SHP77 treated with DMSO at 0.1 percent for 48 hours (cell line): ENCODE data around the gene ZNF69.
"Not testable (repeated sequence)": the region's sequence is repeated elsewhere in the genome, so short reads cannot be mapped to it uniquely, and the experiment has no call there.

Experiments
- DNase-seq: peaks from one replicate; lab custom pipeline; 2025; lab: John Stamatoyannopoulos, UW

ZNF69 gene

DNA sequence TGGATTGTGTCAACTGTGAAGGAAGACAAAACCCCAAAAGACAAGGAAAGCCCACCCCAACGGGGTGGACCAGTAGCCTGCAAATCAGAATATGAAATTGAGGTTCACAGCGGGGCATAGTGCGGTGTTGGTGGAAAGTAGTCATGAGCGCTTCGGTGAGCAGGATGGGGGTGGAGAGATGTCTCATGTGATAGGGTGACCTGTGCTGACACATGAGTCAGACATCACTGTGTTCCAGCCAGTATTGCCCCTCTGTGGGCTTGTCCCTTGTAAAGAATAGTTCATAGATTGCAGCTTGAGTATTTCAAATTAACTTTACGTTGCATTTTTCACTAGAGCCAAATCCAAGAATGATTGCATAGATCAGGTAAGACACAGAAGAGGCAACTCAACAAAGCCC is 7.3 kb downstream of the ZNF69 start:
- DNase-seq: no peak

DNA sequence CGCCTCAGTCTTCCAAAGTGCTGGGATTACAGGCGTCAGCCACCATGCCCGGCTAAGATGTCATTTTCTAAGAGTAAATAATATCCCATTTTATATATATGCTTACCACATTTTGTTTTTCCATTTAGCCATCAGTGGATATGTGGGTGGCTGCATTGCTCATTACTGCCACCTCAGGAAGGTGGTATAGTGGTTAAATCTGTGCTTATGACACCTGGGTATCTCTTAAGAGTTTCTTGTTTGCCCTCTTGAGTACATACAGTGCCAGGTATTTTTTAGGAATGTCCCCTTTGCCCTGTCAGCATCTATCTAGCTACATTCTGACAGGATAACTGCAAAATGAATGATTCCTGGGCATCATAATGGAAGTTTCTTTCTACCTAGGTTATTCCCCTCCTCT is 14.6 kb downstream of the ZNF69 start:
- DNase-seq: no peak

DNA sequence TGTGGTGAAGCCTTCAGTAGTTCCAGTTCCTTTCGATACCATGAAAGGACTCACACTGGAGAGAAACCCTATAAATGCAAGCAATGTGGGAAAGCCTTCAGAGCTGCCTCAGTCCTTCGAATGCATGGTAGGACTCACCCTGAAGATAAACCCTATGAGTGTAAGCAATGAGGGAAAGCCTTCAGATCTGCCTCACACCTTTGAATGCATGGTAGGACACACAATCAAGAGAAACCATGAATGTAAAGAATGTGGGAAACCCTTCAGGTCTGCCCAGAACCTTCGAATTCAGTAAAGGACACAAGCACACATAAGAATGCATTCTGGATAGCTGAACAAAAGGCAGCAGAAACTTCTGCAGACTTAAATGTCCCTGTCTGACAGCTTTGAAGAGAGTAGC is 18.3 kb downstream of the ZNF69 start:
- no peak for DNase-seq

DNA sequence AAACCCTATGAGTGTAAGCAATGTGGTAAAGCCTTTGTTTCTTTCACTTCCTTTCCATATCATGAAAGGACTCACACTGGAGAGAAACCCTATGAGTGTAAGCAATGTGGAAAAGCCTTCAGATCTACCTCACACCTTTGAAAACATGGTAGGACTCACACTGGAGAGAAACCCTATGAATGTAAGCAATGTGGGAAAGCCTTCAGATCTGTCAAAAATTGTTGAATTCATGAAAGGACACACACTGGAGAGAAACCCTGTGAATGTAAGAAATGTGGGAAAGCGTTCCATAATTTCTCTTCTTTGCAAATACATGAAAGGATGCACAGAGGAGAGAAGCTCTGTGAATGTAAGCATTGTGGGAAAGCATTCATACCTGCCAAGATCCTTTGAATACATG is 24.4 kb downstream of the ZNF69 start:
- not testable (repeated sequence) for DNase-seq

DNA sequence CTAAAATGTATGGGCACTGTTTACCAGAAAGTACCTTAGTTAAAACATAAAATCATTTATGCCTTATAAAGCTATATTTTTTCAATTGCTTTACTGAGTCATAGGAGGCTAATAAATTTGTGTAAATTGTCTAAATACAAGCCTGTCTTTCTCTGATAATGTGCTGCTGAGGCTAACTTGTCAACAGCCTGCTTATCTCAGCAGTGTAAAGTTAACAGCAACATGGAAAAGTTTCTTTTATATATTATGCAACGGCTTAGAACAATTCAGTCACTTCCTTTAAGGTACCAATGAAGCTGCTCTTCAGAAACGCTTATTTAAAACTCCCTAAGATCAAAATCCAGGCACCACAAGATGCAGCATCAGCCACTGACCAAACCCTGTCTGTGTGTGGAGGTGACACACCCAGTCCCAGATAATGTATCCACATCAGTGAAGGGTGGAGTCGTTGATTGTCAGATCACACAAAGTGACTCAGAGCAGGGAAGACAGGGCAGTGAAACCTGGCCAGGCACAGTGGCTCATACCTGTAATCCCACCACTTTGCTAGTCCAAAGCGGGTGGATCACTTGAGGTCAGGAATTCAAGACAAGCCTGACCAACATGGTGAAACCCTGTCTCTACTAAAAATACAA is 27.0 kb downstream of the ZNF69 start:
- not testable (repeated sequence) for DNase-seq

DNA sequence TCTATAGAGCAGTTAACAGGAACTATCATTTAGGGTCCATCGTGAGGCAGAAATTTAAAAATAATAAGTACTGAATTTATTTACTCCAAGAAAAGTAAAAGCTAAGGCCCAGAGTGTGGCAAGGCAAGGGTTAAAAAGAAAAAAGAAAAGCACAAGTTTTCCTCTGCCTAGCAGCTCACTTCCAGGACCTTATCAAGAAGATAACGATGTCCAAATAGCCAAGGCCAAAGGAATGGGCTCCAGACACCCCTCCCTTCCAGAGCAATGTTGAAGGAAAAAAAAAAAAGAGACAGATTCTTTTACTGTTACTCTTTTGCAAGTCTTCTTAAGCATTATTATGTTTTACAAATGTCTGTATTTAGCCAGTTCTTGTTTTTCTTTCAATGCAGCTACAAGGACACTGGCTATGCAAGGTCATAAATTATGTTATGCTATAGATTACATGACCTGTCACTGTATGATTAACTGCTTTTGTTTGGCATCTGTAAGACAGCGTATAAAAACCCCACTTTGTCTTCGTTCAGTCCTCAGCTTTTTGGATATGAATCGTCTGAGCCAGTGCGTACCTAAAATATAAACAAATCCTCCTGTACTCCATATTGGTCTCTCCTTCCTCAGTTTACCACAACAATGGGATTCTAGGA is 34.4 kb downstream of the ZNF69 start:
- DNase-seq: no peak

DNA sequence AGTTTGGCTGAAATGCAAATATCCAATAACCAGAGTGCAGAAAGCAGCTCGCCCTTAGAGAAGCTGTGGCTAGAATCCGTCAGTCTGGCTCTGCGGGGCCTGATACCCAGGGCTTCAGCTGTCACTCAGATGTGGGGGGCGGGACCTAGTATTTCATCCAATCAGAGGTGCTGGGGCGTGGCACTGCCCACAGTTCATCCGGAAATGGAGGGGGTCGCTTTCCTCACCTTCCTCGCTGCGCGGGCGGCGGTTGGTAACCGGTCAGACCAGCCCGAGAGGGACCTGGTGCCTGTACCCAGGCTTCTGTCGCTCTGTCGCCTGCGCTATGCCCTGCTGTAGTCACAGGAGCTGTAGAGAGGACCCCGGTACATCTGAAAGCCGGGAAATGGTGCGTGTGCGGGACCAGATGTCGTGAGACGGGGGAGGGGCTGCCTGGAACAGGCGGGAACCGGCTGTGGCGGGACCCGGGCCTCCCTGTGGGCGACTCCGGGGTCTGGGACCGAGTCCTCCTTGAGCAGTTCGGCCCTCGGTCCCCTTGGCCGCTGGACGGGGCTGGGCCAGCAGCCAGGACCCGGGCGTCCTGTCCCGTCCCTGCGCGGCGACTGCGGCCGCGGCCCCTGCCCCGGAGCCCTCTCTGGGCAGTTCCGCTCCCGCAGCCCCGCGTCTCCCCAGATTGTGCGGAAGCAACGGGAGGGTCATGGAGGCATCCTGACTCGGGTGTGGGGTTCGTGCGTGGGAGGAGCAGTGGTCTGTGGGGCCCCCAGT is 37.5 kb downstream of the ZNF69 start, which contains the start of gene ZNF700:
Gene ZNF700, plus strand, starts transcription at position 222 of the 765 bp plus-strand sequence. Its CDS starts 104 bp downstream, at position 326.
- peak; percentile 83 for DNase-seq

DNA sequence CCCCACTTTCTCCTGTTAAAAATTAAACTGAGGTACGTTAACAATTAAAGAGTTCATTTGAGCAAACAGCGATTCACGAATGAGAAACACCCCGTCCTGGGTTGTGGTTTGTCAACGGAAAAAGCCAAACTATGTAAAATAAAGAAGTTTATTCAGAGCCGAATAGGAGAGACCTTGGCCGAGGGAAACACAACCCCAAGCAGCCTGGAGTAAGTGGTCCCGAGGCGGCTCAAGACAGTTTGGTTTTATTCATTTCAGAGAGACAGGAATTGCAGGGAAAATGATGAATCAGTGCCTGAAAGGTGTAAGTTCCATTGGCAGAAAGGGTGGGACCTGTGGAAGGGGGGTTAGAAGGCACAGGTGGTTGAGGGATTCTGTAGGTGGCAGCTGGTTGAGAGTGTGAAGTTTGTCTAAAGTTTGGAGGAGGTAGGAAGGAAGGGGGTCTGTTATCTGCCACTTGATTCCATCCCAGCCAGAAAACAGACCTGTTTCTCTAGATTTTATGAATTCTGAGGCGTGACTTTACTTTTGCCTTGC is 38.1 kb downstream of the ZNF69 start:
- not testable (repeated sequence) for DNase-seq

DNA sequence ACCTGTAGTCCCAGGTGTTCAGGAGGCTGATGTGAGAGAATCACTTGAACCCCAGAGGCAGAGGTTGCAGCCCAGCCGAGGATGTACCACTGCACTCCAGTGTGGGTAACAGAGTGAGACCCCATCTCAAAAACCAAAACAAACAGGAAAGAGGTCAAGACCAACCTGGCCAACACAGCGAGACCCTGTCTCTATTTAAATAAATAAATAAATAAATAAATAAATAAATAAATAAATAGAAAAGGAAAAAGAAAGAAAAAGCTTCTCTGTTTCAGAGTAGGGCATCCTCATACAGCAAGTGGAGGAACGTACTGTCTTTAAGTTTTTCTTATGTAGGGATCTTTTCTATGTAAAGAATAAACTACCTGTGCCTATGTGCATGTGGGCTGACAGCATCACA is 39.6 kb downstream of the ZNF69 start:
- DNase-seq: no peak

DNA sequence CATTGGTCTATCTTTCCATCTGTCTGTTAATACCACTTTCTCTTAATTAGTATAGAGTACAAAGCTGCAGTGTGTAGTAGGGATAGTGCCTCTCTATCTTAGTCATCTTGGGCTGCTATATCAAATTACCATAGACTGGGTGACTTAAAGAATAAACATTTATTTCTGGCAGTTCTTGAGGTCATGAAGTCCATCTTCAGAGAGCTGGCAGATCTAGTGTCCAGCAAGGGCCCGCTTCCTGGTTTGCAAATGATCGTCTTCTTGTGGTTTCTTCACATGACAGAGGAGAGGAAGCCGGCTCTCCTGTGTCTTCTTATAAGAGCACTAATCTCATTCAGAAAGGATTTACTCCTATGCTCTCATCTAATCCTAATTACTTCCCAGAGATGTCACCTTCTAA is 43.5 kb downstream of the ZNF69 start:
- DNase-seq: no peak

DNA sequence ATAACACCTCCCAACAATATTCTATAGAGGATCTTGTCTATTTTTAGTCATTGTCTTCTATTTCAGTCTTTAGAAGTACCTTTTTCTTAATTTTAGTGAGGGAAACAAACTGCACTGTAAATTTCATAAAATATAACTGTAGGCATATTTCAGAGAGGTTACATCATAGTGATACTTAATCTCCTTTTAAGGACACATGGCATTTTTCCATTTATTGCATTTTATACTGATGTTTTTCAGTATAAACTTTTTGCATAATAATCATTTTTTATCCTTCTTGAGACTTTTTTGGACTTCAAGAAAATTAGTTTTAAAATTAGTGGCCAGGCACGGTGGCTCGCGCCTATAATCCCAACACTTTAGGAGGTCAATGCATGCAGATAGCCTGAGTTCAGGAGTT is 43.9 kb downstream of the ZNF69 start:
- DNase-seq: no peak

DNA sequence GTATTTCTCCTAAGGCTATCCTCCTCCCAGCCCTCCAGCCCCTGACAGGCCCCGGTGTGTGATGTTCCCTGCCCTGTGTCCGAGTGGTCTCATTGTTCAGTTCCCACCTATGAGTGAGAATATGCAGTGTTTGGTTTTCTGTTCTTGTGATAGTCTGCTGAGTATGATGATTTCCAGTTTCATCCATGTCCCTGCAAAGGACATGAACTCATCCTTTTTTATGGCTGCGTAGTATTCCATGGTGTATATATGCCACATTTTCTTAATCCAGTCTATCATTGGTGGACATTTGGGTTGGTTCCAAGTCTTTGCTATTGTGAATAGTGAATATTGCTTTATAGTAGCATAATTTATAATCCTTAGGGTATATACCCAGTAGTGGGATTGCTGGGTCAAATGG is 48.2 kb downstream of the ZNF69 start:
- not testable (repeated sequence) for DNase-seq

DNA sequence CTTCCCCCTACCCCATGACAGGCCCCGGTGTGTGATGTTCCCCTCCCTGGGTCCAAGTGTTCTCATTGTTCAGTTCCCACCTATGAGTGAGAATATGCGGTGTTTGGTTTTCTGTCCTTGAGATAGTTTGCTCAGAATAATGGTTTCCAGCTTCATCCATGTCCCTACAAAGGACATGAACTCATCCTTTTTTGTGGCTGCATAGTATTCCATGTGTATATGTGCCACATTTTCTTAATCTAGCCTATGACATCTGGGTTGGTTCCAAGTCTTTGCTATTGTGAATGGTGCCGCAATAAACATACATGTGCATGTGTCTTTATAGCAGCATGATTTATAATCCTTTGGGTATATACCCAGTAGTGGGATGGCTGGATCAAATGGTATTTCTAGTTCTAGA is 50.8 kb downstream of the ZNF69 start:
- DNase-seq: not testable (repeated sequence)

DNA sequence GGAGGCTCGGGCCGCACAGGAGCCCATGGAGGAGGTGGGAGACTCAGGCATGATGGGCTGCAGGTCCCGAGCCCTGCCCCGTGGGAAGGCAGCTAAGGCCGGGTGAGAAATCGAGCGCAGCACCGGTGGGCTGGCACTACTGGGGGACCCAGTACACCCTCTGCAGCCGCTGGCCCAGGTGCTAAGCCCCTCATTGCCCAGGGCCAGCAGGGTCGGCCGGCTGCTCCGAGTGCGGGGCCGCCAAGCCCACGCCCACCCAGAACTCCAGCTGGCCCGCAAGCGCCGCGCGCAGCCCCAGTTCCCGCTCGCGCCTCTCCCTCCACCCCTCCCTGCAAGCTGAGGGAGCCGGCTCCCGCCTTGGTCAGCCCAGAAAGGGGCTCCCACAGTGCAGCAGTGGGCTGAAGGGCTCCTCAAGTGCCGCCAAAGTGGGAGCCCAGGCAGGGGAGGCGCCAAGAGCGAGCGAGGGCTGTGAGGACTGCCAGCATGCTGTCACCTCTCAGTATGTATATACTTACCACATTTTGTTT is 53.8 kb downstream of the ZNF69 start:
- DNase-seq: not testable (repeated sequence)

DNA sequence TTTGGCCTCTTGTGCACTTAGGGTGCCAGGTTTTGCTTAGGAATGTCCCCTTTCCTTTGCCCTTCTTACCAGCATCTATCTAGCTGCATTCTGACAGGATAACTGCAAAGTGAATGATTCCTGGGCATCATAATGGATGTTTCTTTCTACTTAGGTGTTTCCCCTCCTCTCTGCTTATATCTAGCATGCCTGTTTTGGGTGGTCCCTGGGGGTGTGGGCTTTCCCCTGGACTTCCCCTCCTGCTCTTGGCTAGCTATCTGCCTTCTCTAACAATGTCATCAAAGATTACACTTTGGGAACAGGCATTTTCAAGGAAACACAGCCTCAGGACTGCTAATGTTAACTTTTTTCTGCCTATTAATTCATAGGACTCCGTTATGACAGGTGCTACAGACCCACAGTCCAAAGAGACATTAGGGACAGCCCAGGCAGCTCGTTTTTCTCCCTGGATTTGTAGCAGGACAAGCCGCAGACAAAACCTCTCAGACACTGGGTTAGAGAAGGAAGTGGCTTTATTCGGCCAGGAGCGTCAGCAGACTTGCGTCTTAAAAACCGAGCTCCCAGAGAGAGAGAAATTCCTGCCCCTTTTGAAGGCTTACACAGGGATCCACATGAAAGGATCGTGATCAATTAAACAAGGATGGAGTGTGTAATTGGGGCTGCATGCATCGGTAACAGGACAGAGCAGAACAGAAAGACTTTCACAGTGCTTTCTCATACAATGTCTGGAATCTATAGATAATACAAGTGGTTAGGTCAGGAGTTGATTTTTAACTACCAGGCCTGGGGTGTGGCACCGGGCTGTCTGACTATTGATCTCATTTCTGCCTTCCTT is 54.6 kb downstream of the ZNF69 start:
- DNase-seq: no peak

DNA sequence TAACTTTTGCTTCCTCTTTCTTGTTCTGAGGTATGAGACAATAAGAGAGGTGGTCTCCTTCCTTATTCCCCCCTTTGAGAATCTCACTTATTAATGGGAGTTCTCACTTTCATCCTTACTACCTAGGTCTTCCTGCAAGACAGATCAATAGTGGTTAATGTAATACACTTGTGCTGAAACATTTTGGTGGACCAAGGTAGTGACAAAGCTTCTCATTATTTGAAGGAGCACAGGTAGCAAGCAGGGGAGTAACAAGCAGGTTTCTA is 55.2 kb downstream of the ZNF69 start:
- DNase-seq: no peak

DNA sequence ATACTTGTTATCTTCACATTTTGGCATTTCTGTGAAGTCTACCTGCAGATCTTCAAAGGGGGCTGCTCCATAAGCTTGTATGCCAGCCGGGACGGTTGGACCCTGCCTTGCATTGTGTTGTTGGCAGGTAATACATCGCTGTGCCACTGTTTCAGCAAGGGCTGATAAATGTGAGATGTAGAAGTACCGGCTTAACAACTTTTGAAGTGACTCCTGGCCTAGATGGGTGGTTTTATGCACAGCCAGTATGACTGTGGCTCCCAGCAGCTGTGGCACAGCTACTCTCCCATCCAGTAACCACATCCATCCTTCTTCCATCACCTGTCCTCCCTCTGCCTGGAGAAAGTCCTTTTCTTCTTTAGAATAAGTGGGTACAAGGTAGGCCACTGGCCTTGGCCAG is 57.1 kb downstream of the ZNF69 start:
- DNase-seq: no peak

DNA sequence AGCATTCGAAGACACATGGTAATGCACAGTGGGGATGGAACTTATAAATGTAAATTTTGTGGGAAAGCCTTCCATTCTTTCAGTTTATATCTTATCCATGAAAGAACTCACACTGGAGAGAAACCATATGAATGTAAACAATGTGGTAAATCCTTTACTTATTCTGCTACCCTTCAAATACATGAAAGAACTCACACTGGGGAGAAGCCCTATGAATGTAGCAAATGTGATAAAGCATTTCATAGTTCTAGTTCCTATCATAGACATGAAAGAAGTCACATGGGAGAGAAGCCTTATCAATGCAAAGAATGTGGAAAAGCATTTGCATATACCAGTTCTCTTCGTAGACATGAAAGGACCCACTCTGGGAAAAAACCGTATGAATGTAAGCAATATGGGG is 61.1 kb downstream of the ZNF69 start:
- no peak for DNase-seq

DNA sequence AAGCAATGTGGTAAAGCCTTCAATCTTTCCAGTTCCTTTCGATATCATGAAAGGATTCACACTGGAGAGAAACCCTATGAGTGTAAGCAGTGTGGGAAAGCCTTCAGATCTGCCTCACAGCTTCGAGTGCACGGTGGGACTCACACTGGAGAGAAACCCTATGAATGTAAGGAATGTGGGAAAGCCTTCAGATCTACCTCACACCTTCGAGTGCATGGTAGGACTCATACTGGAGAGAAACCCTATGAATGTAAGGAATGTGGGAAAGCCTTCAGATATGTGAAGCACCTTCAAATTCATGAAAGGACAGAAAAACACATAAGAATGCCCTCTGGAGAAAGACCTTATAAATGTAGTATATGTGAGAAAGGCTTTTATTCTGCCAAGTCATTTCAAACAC is 61.6 kb downstream of the ZNF69 start:
- DNase-seq: no peak

DNA sequence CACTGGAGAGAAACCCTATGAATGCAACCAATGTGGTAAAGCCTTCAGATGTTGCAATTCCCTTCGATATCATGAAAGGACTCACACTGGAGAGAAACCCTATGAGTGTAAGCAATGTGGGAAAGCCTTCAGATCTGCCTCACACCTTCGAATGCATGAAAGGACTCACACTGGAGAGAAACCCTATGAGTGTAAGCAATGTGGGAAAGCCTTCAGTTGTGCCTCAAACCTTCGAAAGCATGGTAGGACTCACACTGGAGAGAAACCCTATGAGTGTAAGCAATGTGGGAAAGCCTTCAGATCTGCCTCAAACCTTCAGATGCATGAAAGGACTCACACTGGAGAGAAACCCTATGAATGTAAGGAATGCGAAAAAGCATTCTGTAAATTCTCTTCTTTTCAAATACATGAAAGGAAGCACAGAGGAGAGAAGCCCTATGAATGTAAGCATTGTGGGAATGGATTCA is 62.1 kb downstream of the ZNF69 start:
- DNase-seq: not testable (repeated sequence)

DNA sequence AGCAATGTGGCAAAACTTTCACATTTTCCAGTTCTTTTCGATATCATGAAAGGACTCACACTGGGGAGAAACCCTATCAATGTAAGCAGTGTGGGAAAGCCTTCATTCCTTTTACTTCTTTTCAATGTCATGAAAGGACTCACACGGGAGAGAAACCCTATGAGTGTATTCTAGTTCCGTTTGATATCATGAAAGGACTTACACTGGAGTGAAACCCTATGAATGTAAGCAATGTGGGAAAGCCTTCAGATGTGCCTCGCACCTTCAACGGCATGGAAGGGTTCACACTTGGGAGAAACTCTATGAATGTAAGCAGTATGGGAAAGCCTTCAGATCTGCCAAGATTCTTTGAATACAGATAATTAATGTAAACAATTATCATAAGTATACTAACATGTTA is 62.7 kb downstream of the ZNF69 start:
- no peak for DNase-seq
